GM18519 (cell line): ENCODE data around the gene RNF146.
"Not testable (repeated sequence)": the region's sequence is repeated elsewhere in the genome, so short reads cannot be mapped to it uniquely, and the experiment has no call there.

Source experiments
- ATAC-seq: cut with Tn5 transposase; IDR thresholded peaks from one replicate; pipeline ENCODE4 v1.9.1; 2021; ENCODE audit warnings: mild to moderate bottlenecking, moderate library complexity; ENCODE audit not compliant: unreplicated experiment, low FRiP score

Gene RNF146

DNA sequence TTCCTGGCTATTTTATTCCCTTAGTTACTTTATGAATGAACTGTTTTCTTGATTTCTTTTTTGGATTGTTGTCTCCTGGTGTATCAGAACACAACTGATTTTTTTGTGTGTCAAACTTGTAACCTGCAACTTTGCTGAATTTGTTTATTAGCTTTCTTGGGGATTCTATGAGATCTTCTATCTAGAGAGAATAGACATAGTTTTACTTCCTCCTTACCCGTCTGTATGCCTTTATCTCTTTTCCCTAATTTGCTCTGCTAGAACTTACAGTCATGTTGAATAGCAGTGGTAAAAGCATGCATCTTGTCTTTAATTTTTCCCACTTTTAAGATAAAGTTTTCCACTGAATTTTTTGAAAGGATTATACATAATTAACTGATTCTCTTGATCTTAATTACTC, 13.2 kb downstream of the RNF146 start:
- ATAC-seq = no peak

GRCh38 chr6:127282184-127282583, 15.5 kb downstream of the RNF146 start:
- ATAC-seq = no peak

DNA sequence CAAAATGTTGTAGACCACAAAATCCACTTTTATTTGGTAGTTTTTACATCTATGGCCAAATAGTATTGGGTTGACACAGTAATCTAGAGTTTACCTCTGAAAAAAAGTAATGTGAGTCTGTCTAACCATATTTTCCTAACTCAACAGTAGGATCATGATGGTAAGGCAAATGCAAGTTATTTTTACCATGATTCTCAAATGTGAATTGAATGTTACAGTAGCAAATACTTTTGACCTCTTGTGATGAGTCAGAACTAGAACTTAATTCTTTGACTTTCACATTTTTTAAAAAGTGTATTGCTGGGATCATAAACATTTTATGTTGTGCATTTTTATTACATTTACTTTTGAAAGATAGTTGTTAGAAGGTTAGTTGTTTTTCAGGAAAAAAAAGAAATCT, 22.0 kb downstream of the RNF146 start:
- ATAC-seq = no peak

DNA sequence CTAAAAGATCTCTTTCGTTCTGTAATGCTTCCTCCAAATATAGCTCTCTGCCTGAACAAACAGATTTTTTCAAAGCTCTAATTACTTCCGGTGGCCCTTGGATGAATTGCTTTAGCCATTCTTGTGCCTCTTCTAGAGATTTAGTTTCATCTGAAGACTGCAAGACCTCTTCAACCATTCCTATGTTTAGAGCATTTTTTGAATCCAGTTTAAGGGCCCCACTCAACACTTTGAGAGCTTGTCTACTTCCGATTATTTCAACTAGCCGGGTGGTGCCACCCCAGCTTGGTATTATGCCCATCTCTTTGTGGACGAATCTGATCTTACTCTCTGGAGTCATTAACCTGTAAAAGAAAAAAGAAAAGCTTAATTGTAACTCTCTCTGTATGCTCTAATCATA, 23.3 kb downstream of the RNF146 start:
- ATAC-seq = no peak

GRCh38 chr6:127290391-127291265, 24.0 kb downstream of the RNF146 start:
- peak; percentile 24 for ATAC-seq

- peak; percentile 89 for ATAC-seq
These were observed 24.8 kb downstream of the RNF146 start for GRCh38 chr6:127291495-127291894.

- ATAC-seq = no peak
These were observed 30.9 kb downstream of the RNF146 start for GRCh38 chr6:127297502-127298070.

- ATAC-seq = no peak
These were observed 31.8 kb downstream of the RNF146 start for GRCh38 chr6:127298475-127298874.

DNA sequence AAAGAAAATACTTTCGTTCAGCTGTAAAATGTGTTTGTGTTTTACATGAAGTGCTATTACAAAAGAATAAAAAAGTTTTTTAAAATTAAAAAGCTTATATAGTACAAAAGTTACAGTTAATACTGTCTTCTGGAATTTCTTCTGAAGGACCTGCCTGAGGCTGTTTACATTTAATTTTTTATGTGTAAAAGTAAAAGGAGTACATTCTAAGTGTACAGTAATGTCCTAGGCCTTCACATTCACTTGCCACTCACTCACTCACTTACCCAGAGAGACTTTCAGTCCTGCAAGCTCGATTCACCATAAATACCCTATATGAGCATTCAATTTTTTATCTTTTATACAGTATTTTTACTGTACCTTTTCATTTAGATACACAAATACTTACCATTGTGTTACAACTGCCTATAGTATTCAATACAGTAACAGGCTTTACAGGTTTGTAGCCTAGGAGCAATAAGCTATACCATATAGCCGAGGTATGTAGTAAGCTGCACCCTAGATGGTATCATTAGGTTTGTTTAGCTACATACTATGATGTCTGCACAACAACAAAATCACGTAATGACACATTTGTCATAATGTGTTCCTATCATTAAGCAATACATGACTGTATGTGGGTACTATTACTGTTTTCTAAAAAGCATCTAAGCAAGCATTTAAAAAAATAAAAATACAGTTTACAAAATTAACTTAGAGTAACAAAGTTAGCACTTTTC, 33.0 kb downstream of the RNF146 start:
- ATAC-seq = no peak

GRCh38 chr6:127300411-127300810, 33.7 kb downstream of the RNF146 start:
- no peak for ATAC-seq

GRCh38 chr6:127301199-127301700, 34.6 kb downstream of the RNF146 start:
- ATAC-seq = no peak

DNA sequence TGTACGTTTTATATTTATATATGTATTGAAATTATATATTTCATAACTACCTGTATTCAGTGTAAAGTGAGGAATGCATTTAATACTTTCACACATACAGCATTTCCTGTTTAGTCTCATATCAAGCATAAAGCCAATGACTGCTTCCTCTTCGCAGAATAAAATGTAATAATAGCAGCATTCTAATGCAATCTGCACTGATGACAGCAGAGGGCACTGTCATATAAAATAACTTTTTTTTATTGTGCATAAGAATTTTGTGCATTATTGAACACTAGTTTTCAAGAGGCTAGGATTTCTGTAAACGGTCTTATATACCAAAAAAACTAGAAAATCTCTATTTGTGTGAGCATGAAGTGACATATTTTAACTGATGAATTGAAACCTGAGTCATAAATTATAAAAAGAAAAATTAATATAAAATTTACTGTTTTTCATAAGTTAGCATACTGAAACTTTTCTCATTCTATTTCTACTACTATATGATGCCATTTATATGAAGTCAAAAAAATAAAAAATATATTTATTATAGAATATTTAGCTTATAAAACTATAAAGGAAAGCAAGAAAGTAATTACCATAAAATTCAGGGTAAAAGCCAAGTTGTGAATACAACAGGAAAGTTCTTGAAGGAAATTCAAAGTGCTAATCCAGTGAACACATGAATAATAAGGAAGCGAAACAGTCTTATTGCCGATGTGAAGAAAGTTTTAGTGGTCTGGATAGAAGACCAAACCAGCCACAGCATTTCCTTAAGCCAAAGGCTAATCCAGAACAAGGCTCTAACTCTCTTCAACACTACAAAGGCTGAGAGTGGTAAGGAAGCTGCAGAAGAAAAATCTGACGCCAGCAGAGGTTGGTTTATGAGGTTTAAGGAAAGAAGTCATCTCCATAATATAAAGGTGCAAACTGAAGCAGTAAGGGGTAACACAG, 36.3 kb downstream of the RNF146 start:
- peak; percentile 91 for ATAC-seq

GRCh38 chr6:127303917-127304316, 37.3 kb downstream of the RNF146 start:
- no peak for ATAC-seq

- no peak for ATAC-seq
These were observed 39.1 kb downstream of the RNF146 start for GRCh38 chr6:127305741-127306140.

DNA sequence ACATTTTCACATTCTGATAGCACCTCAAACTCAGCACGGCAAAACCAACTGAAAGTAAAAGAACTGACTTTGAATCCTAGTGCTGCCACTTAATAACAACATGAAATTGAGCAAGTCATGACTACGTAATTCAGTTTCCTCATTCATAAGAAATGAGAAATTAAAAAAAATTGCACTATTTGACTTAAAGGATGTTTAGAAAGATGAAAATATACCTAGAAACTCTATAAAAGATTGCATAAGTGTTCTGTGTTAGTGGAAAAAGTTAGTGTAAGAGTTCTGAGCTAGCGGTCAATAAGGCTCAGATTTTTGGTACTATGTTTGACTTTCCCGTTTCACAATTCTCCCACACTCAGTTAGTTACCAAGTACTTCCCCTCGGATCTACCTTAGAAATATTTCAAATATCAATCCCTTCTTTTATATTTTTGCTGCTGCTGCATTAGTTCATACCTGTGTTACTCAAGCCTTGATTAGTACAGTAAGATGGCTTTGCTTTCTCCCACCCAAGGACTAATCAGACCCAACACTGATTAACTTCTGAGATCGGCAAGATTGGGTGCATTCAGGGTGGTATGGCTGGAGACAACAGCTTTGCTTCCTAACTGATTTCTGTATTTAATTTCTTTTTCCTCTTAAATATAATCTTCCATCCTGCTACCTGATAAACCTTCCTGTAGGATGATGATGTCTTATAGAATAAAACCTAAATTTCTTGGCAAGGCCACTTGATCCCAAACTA, 50.9 kb downstream of the RNF146 start:
- no peak for ATAC-seq

DNA sequence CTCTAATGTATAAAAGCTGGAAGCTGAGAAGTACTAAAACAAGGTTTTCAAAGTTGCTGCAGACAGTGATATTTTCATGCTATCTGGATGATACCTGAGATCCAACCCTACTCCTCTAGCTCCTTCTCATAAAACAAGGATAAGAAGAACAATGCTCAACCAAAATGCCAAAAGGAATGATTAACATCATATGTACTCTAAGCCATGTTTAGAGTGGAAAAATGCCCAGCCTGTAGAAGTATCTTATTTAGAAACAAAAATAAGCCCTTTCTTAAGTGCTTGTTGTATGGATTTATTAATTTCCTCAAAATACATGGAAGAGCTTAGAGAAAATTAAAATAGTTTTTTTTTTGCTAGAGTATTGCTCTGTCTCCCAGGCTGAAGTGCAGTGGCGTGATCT, 53.0 kb downstream of the RNF146 start:
- no peak for ATAC-seq

DNA sequence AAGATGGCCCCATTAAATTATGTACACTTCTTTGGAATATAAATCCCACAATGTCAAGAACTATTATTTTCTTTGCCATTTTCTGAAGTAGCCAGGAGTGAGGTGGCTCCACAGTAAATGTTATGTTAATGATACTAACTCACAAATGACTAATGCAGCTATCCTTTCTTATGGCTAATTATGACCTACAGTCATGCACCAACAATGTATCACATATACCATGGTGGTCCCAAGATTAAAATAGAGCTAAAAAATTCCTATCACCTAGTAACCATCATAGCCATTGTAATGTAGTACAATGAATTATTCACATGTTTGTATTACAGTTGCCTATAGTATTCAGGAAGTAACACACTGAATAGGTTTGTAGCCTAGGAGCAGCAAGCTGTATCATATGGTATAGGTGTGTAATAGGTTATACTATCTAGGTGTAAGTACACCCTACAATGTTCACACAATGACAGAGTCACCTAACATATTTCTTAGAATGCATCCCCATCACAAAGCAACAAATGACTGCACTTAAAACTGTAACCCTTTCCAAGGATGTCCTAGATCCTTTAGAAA, 61.5 kb downstream of the RNF146 start:
- no peak for ATAC-seq

- not testable (repeated sequence) for ATAC-seq
These were observed 64.6 kb downstream of the RNF146 start for GRCh38 chr6:127331256-127331655.

DNA sequence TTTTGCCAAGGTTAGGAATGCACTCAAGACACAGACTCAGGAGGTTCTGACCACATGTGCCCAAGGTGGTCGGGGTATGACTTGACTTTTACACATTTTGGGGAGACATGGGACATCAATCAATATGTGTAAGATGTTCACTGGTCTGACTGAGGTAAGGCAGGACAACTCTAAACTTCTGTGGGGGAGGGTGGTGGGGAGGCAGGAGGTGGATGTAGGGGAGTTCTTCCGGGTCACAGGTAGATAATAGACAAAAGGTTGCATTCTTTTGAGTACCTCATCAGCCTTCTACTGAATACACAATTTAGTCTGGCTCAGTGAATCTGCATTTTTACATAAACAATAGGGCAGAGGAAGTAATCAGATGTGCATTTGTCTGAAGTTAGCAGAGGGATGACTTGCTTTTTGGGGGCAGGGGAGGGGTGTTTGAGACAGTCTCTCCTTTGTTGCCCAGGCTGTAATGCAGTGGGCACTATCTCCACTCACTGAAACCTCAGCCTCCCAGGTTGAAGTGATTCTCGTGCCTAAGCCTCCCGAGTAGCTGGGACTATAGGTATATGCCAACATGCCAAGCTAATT, 65.8 kb downstream of the RNF146 start:
- ATAC-seq = no peak
